Astrocyte (in vitro differentiated cells and primary cell): ENCODE results near the gene KCNN3. TPM values are rescaled to one million over a fixed set of nuclear protein-coding genes. Genes with fewer than 3 reads are reported as not detected.

Experiments used
- DNase-seq: peaks from one replicate; pipeline ENCODE4 v3.0.0-alpha.2; 2010; ENCODE audit warnings: low read depth
- FAIRE-seq: peaks from 2 replicates; lab custom pipeline; 2011; peaks lifted over from hg19 to GRCh38; lab: Jason Lieb, UNC
- H2AFZ ChIP-seq: 2 replicates; pipeline ENCODE4 v1.6.0; 2012; ENCODE audit warnings: low read depth, low read length, inconsistent platforms
- H3K27ac ChIP-seq: 2 replicates; pipeline ENCODE4 v1.5.1; 2011; ENCODE audit warnings: low read depth, low read length, inconsistent platforms
- H3K27me3 ChIP-seq: 2 replicates; pipeline ENCODE4 v1.6.0; 2011; ENCODE audit warnings: low read length, inconsistent platforms; ENCODE audit not compliant: insufficient read depth
- H3K36me3 ChIP-seq: 2 replicates; pipeline ENCODE4 v1.5.1; 2011; ENCODE audit warnings: low read length, inconsistent platforms; ENCODE audit not compliant: insufficient read depth
- H3K4me1 ChIP-seq: 2 replicates; pipeline ENCODE4 v1.5.1; 2011; ENCODE audit warnings: low read length, inconsistent platforms; ENCODE audit not compliant: insufficient read depth
- H3K4me2 ChIP-seq: 2 replicates; pipeline ENCODE4 v1.6.0; 2012; ENCODE audit warnings: low read length, inconsistent platforms
- H3K4me3 ChIP-seq: 2 replicates; pipeline ENCODE4 v1.5.1; 2011; ENCODE audit warnings: low read depth, mild to moderate bottlenecking, low read length, inconsistent platforms; ENCODE audit not compliant: insufficient read depth
- H3K79me2 ChIP-seq: 2 replicates; pipeline ENCODE4 v1.6.0; 2012; ENCODE audit warnings: mild to moderate bottlenecking, low read length, inconsistent platforms; ENCODE audit not compliant: insufficient read depth
- H3K9ac ChIP-seq: 2 replicates; pipeline ENCODE4 v1.6.0; 2012; ENCODE audit warnings: mild to moderate bottlenecking, low read length, inconsistent platforms
- H3K9me3 ChIP-seq: 2 replicates; pipeline ENCODE4 v1.5.1; 2012; ENCODE audit warnings: low read depth, mild to moderate bottlenecking, low read length, inconsistent platforms; ENCODE audit not compliant: insufficient read depth
- H4K20me1 ChIP-seq: 2 replicates; pipeline ENCODE4 v1.6.0; 2012; ENCODE audit warnings: low read length, inconsistent platforms; ENCODE audit not compliant: insufficient read depth
- H3K27ac Mint-ChIP-seq: one replicate; pipeline ENCODE4 v1.8.0; 2021; ENCODE audit warnings: mild to moderate bottlenecking, mixed read lengths; ENCODE audit not compliant: unreplicated experiment
- H3K27me3 Mint-ChIP-seq: one replicate; pipeline ENCODE4 v1.8.0; 2021; ENCODE audit warnings: low read depth, mixed read lengths; ENCODE audit not compliant: unreplicated experiment
- H3K36me3 Mint-ChIP-seq: one replicate; pipeline ENCODE4 v1.8.0; 2021; ENCODE audit warnings: low read depth, mixed read lengths; ENCODE audit not compliant: unreplicated experiment
- H3K4me1 Mint-ChIP-seq: one replicate; pipeline ENCODE4 v1.8.0; 2021; ENCODE audit warnings: low read depth, mixed read lengths; ENCODE audit not compliant: unreplicated experiment
- H3K4me3 Mint-ChIP-seq: one replicate; pipeline ENCODE4 v1.8.0; 2021; ENCODE audit warnings: mild to moderate bottlenecking, moderate library complexity, mixed read lengths; ENCODE audit not compliant: unreplicated experiment
- H3K9me3 Mint-ChIP-seq: one replicate; pipeline ENCODE4 v1.8.0; 2021; ENCODE audit warnings: mild to moderate bottlenecking, mixed read lengths; ENCODE audit not compliant: unreplicated experiment
- CTCF ChIP-seq: IDR thresholded peaks from 2 replicates; pipeline ENCODE4 v1.5.1; 2011; ENCODE audit warnings: low read depth, mild to moderate bottlenecking, inconsistent platforms, low read length, moderate library complexity; ENCODE audit not compliant: insufficient read depth
- EZH2 ChIP-seq: IDR thresholded peaks from 2 replicates; pipeline ENCODE4 v1.6.1; 2012; ENCODE audit warnings: mild to moderate bottlenecking, low read length, inconsistent platforms; ENCODE audit not compliant: insufficient read depth
- total RNA-seq: library from RNA; stranded (reverse); gene quantifications from 2 replicates; pipeline ENCODE4 v1.2.1, GENCODE V29; 2021

The KCNN3 gene
- total RNA-seq, 1 donor from 2014 or later, result 0.66 TPM

GRCh38 chr1:154906621-154907081, 36.6 kb upstream of the KCNN3 start:
- DNase-seq, result no peak
- Mint-ChIP-seq H3K27ac (no peak overlapping the region), H3K27me3 (peaks cover 11% of the 10 kb centered on the region), H3K4me3 (no peak overlapping the region), H3K4me1 (no peaks in the 10 kb centered on the region), H3K9me3 (peaks cover 26% of the 10 kb centered on the region), H3K36me3 (peaks cover 6% of the 10 kb centered on the region)
- Histone ChIP-seq H3K4me2 (no peak overlapping the region), H3K36me3 (no peaks in the 10 kb centered on the region), H3K4me3 (no peak overlapping the region), H3K27ac (no peak overlapping the region), H3K27me3 (peaks cover 3% of the 10 kb centered on the region), H4K20me1 (no peaks in the 10 kb centered on the region), H3K9ac (no peak overlapping the region), H2AFZ (no peak overlapping the region), H3K9me3 (no peaks in the 10 kb centered on the region), H3K79me2 (no peaks in the 10 kb centered on the region), H3K4me1 (no peaks in the 10 kb centered on the region)
- no peak for FAIRE-seq
- TF ChIP-seq CTCF (no peak), EZH2 (no peak)

GRCh38 chr1:154902938-154903566, 33.0 kb upstream of the KCNN3 start:
- FAIRE-seq (no peak), DNase-seq (no peak)
- H3K27ac Mint-ChIP-seq, result no peak overlapping the region
- Histone ChIP-seq H3K9me3 (no peaks in the 10 kb centered on the region), H3K9ac (no peak overlapping the region), H3K4me2 (no peak overlapping the region), H3K27ac (no peak overlapping the region), H3K4me3 (no peak overlapping the region), H2AFZ (no peak overlapping the region), H3K4me1 (no peaks in the 10 kb centered on the region), H3K27me3 (no peaks in the 10 kb centered on the region), H3K79me2 (no peaks in the 10 kb centered on the region), H3K36me3 (no peaks in the 10 kb centered on the region), H4K20me1 (no peaks in the 10 kb centered on the region)
- no peaks in the 10 kb centered on the region for H3K4me1 Mint-ChIP-seq
- H3K36me3 Mint-ChIP-seq, result no peaks in the 10 kb centered on the region
- peaks cover 10% of the 10 kb centered on the region for H3K9me3 Mint-ChIP-seq
- TF ChIP-seq CTCF, result no peak
- H3K4me3 Mint-ChIP-seq, result no peak overlapping the region
- peaks cover 8% of the 10 kb centered on the region for H3K27me3 Mint-ChIP-seq

GRCh38 chr1:154901591-154901990, 31.5 kb upstream of the KCNN3 start:
- Histone ChIP-seq H3K4me1 (no peaks in the 10 kb centered on the region), H3K9ac (no peak overlapping the region), H3K27ac (no peak overlapping the region), H3K79me2 (no peaks in the 10 kb centered on the region), H3K4me3 (no peak overlapping the region), H2AFZ (no peak overlapping the region), H3K9me3 (no peaks in the 10 kb centered on the region), H3K27me3 (peaks cover 3% of the 10 kb centered on the region), H3K4me2 (no peak overlapping the region), H4K20me1 (no peaks in the 10 kb centered on the region), H3K36me3 (no peaks in the 10 kb centered on the region)
- H3K4me1 Mint-ChIP-seq, result peaks cover 1% of the 10 kb centered on the region
- no peak overlapping the region for H3K4me3 Mint-ChIP-seq
- TF ChIP-seq EZH2 (no peak), CTCF (no peak)
- no peaks in the 10 kb centered on the region for H3K36me3 Mint-ChIP-seq
- no peaks in the 10 kb centered on the region for H3K9me3 Mint-ChIP-seq
- H3K27me3 Mint-ChIP-seq, result peaks cover 8% of the 10 kb centered on the region
- FAIRE-seq, result no peak
- DNase-seq, result no peak
- no peak overlapping the region for H3K27ac Mint-ChIP-seq
